GM12878 (cell line): ENCODE data around the gene DMD. TPM values are rescaled to one million over a fixed set of nuclear protein-coding genes. Genes with fewer than 3 reads are reported as not detected.

Source experiments
- ATAC-seq: fragments of 200-7000 bp; cut with Tn5 transposase; 3 replicates; pipeline ENCODE4 v1.9.1; 2020; ENCODE audit warnings: mild to moderate bottlenecking, moderate library complexity
- BruUV-seq: library from RNA; stranded (reverse); fragments of 400-500 nt; replicated peaks from 2 replicates; lab custom pipeline; 2021; lab: Mats Ljungman, UMichigan
- CTCF ChIA-PET: fragments of 300-600 bp; sonication (Branson Sonifier 250); formaldehyde crosslinking; extraction: SDS; loops from one replicate; lab custom pipeline; 2021; ENCODE audit warnings: inconsistent platforms; lab: Yijun Ruan, JAX
- POLR2A ChIA-PET: fragments of 350-600 bp; formaldehyde crosslinking; extraction: SDS; loops from one replicate; lab custom pipeline; 2021; ENCODE audit warnings: inconsistent platforms; lab: Charles Lee
- RAD21 ChIA-PET: fragments of 300-600 bp; sonication (Branson Sonifier 250); formaldehyde crosslinking; loops from one replicate; lab custom pipeline; 2023; ENCODE audit warnings: antibody characterized with exemption; ENCODE audit not compliant: unreplicated experiment; lab: Charles Lee
- SMC1A ChIA-PET: fragments of 300-600 bp; sonication (Branson Sonifier 250); formaldehyde crosslinking; loops from one replicate; lab custom pipeline; 2023; ENCODE audit not compliant: unreplicated experiment, uncharacterized antibody; lab: Charles Lee
- DNase-seq: peaks from one replicate; pipeline ENCODE4 v3.0.0-alpha.2; 2011; ENCODE audit warnings: low read depth, low spot score
- FAIRE-seq: peaks from 3 replicates; lab custom pipeline; 2011; peaks lifted over from hg19 to GRCh38; lab: Jason Lieb, UNC
- H2AFZ ChIP-seq: 2 replicates; pipeline ENCODE4 v1.6.0; 2011; ENCODE audit warnings: low read depth, low read length, control low read depth; ENCODE audit not compliant: control insufficient read depth
- H3K27ac ChIP-seq: 2 replicates; pipeline ENCODE4 v1.5.1; 2011; ENCODE audit warnings: control low read depth; ENCODE audit not compliant: control insufficient read depth, insufficient read depth
- H3K27me3 ChIP-seq, 2 experiments: replicated peaks in 1 of 2; 2 replicates each; pipeline versions ENCODE4 v1.6.0 to v1.6.1; 2011; ENCODE audit warnings: low read length in 1 of 2; ENCODE audit not compliant: control insufficient read depth in 2 of 2, insufficient read depth in 2 of 2
- H3K36me3 ChIP-seq, 2 experiments: 2 replicates each; pipeline ENCODE4 v1.5.1; 2011; ENCODE audit warnings: low read length in 1 of 2; ENCODE audit not compliant: control insufficient read depth in 2 of 2, insufficient read depth in 2 of 2
- H3K4me1 ChIP-seq: 2 replicates; pipeline ENCODE4 v1.6.1; 2011; ENCODE audit warnings: mild to moderate bottlenecking, low read length, moderate library complexity, mixed read lengths; ENCODE audit not compliant: control insufficient read depth, insufficient read depth
- H3K4me2 ChIP-seq: 2 replicates; pipeline ENCODE4 v1.6.0; 2011; ENCODE audit warnings: control low read depth; ENCODE audit not compliant: control insufficient read depth, insufficient read depth
- H3K4me3 ChIP-seq: fragments of 200-600 bp; sonication (generic); 2 replicates; pipeline ENCODE4 v1.5.1; 2016
- H3K79me2 ChIP-seq: 2 replicates; pipeline ENCODE4 v1.6.0; 2011; ENCODE audit warnings: low read length; ENCODE audit not compliant: control insufficient read depth, insufficient read depth
- H3K9ac ChIP-seq: 2 replicates; pipeline ENCODE4 v1.8.0; 2011; ENCODE audit warnings: low read length, control low read depth, mixed read lengths; ENCODE audit not compliant: control insufficient read depth, insufficient read depth
- H3K9me3 ChIP-seq: replicated peaks from 3 replicates; pipeline ENCODE4 v1.5.1; 2011; ENCODE audit warnings: mild to moderate bottlenecking, low read length; ENCODE audit not compliant: control insufficient read depth, insufficient read depth
- H4K20me1 ChIP-seq: 2 replicates; pipeline ENCODE4 v1.6.0; 2011; ENCODE audit not compliant: control insufficient read depth, insufficient read depth
- CBX5 ChIP-seq: sonication (generic); IDR thresholded peaks from 2 replicates; pipeline ENCODE4 v1.6.1; 2016; ENCODE audit warnings: low read depth, moderate library complexity, mild to moderate bottlenecking, inconsistent platforms
- CREM ChIP-seq: IDR thresholded peaks from 2 replicates; pipeline ENCODE4 v1.6.1; 2014; ENCODE audit warnings: antibody characterized with exemption, low read depth
- FOXK2 ChIP-seq: fragments of 450-650 bp; IDR thresholded peaks from 2 replicates; pipeline ENCODE4 v1.6.1; 2017; ENCODE audit warnings: mild to moderate bottlenecking, moderate library complexity
- JUNB ChIP-seq: IDR thresholded peaks from 2 replicates; pipeline ENCODE4 v1.6.1; 2016; ENCODE audit warnings: antibody characterized with exemption, mild to moderate bottlenecking
- NR2C1 ChIP-seq: fragments of 450-650 bp; IDR thresholded peaks from 2 replicates; pipeline ENCODE4 v1.6.1; 2017; ENCODE audit warnings: antibody characterized with exemption, mild to moderate bottlenecking, moderate library complexity
- POU2F2 ChIP-seq: IDR thresholded peaks from 3 replicates; pipeline ENCODE4 v1.6.1; 2011; ENCODE audit warnings: low read depth, mild to moderate bottlenecking, low read length, borderline replicate concordance
- RCOR1 ChIP-seq: conservative IDR thresholded peaks from 2 replicates; pipeline ENCODE4 v1.6.1; 2012; ENCODE audit warnings: low read depth, low read length, improper control_type of control experiment
- TBL1XR1 ChIP-seq: IDR thresholded peaks from 2 replicates; pipeline ENCODE4 v1.6.1; 2012; ENCODE audit warnings: low read depth, low read length, improper control_type of control experiment
- YBX1 ChIP-seq: fragments of 450-650 bp; IDR thresholded peaks from 2 replicates; pipeline ENCODE4 v1.6.1; 2016; ENCODE audit warnings: antibody characterized with exemption
- ZZZ3 ChIP-seq: IDR thresholded peaks from 2 replicates; pipeline ENCODE4 v1.6.1; 2011; ENCODE audit warnings: low read depth; ENCODE audit not compliant: control insufficient read depth, insufficient read length
- WGBS: methylation state at CpG from one replicate; pipeline ENCODE4 v1.1.6; 2016; ENCODE audit warnings: low lambda C conversion rate; ENCODE audit not compliant: insufficient replicate concordance, insufficient coverage; ENCODE audit errors: missing lambda C conversion rate; 5-methylcytosine and 5-hydroxymethylcytosine counted together
- in situ Hi-C: fragments of 300-500 bp; cut with MboI; formaldehyde crosslinking; loops from 9 replicates; pipeline ENCODE4 v1.14.3; 2018; ENCODE audit warnings: mixed read lengths
- intact Hi-C: fragments of 100-400 bp; cut with micrococcal nuclease; formaldehyde crosslinking; loops from one replicate; pipeline ENCODE4 v1.14.2; 2022; ENCODE audit not compliant: unreplicated experiment
- polyA plus RNA-seq, 11 experiments: library from polyadenylated mRNA; depleted of rRNA in 4 of 11; unstranded in 6 of 11; stranded (reverse) in 5 of 11; fragments of >200 nt; fragmentation: Nextera tagmentation in 4 of 11; fragmentation: Illumina TruSeq in 1 of 11; extraction: Ambion mirVana in 4 of 11; extraction: Trizol in 1 of 11; gene quantifications; 1 replicate in 1 of 11; 2 replicates in 10 of 11; pipeline versions ENCODE4 v1.2.1 to v1.2.3, GENCODE V29; 2011 to 2016; ENCODE audit warnings: inconsistent platforms in 2 of 11, missing spikeins in 2 of 11, low read depth in 1 of 11
- total RNA-seq, 4 experiments: library from RNA; depleted of rRNA in 3 of 4; stranded (reverse); fragments of >200 nt in 3 of 4; fragmentation: Illumina TruSeq in 1 of 4; extraction: Trizol in 1 of 4; gene quantifications; 2 replicates each; pipeline versions ENCODE4 v1.2.1 to v1.2.3, GENCODE V29; 2013 to 2021
- TF ChIP-seq, protein P1 (sequence below): fragments of 450-650 bp; IDR thresholded peaks from 2 replicates; pipeline ENCODE4 v1.6.1; 2017; ENCODE audit warnings: mild to moderate bottlenecking
- TF ChIP-seq, protein P2 (sequence below): fragments of 450-650 bp; IDR thresholded peaks from 2 replicates; pipeline ENCODE4 v1.6.1; 2017; ENCODE audit warnings: mild to moderate bottlenecking, moderate library complexity

The DMD gene
- total and polyA plus RNA-seq, 10 of the 15 experiments (the other 5 are each of a cell fraction or from before 2014, with no cell fraction given) = 1.4 to 24.3 (median 4.3) TPM

DNA sequence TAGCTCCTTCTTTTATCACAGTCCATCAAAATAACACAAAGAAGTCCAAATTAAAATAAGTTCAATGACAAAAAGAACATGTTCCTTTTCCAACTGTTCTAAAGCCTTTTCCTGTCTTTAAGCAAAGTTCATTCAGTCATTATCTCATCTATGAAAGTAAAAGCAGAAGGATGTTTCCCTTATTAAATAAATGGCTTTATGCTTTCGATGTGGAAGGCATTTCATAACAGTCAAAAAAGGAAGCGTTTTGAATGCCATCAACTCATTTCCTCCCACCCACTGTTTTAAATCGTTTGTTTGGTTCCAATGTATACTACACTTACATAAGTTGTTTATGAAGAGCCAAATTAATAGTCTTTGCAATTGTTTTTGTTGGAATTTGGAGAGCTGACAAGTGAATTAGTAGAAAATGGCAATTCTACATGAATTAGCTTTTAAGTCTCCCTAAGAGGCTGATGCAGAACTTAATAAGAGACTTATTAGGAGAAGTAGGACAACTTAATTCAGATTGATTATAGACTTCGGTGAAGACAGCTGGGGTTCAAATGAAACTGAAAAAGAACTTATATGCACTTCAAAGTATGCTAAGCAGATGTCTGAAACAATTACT is 1746.9 kb downstream of the DMD start:
- in situ Hi-C loops = no loop called here

More for the DNA sequence above, 1746.9 kb downstream of the DMD start:
- no TSS peak for BruUV-seq
- 2% methylated on average over 4 of the region's 4 CpGs for WGBS
- Histone ChIP-seq H3K27me3 (no peaks in the 10 kb centered on the region), H3K9me3 (no peaks in the 10 kb centered on the region), H3K9ac (no peak overlapping the region), H4K20me1 (no peaks in the 10 kb centered on the region), H3K4me2 (no peak overlapping the region), H2AFZ (no peak overlapping the region), H3K27ac (no peak overlapping the region), H3K4me3 (no peak overlapping the region), H3K79me2 (no peaks in the 10 kb centered on the region), H3K4me1 (no peaks in the 10 kb centered on the region), H3K36me3 (no peaks in the 10 kb centered on the region)
- ChIA-PET RAD21 (interaction anchor here (1.3 kb wide), 1 partner anchor 195 kb away, joined by 3 read pairs; no protein-coding TSS in a partner anchor), POLR2A (no interaction called here), SMC1A (no interaction called here), CTCF (no interaction called here)
- FAIRE-seq = no peak
- intact Hi-C loops = no loop called here
- TF ChIP-seq JUNB (no peak), NR2C1 (no peak), CREM (no peak), TBL1XR1 (no peak), POU2F2 (no peak), YBX1 (no peak), RCOR1 (no peak), CBX5 (no peak), FOXK2 (no peak), ZZZ3 (no peak)
- TF ChIP-seq, protein P1, sequence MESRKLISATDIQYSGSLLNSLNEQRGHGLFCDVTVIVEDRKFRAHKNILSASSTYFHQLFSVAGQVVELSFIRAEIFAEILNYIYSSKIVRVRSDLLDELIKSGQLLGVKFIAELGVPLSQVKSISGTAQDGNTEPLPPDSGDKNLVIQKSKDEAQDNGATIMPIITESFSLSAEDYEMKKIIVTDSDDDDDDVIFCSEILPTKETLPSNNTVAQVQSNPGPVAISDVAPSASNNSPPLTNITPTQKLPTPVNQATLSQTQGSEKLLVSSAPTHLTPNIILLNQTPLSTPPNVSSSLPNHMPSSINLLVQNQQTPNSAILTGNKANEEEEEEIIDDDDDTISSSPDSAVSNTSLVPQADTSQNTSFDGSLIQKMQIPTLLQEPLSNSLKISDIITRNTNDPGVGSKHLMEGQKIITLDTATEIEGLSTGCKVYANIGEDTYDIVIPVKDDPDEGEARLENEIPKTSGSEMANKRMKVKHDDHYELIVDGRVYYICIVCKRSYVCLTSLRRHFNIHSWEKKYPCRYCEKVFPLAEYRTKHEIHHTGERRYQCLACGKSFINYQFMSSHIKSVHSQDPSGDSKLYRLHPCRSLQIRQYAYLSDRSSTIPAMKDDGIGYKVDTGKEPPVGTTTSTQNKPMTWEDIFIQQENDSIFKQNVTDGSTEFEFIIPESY = no peak
- TF ChIP-seq, protein P2, sequence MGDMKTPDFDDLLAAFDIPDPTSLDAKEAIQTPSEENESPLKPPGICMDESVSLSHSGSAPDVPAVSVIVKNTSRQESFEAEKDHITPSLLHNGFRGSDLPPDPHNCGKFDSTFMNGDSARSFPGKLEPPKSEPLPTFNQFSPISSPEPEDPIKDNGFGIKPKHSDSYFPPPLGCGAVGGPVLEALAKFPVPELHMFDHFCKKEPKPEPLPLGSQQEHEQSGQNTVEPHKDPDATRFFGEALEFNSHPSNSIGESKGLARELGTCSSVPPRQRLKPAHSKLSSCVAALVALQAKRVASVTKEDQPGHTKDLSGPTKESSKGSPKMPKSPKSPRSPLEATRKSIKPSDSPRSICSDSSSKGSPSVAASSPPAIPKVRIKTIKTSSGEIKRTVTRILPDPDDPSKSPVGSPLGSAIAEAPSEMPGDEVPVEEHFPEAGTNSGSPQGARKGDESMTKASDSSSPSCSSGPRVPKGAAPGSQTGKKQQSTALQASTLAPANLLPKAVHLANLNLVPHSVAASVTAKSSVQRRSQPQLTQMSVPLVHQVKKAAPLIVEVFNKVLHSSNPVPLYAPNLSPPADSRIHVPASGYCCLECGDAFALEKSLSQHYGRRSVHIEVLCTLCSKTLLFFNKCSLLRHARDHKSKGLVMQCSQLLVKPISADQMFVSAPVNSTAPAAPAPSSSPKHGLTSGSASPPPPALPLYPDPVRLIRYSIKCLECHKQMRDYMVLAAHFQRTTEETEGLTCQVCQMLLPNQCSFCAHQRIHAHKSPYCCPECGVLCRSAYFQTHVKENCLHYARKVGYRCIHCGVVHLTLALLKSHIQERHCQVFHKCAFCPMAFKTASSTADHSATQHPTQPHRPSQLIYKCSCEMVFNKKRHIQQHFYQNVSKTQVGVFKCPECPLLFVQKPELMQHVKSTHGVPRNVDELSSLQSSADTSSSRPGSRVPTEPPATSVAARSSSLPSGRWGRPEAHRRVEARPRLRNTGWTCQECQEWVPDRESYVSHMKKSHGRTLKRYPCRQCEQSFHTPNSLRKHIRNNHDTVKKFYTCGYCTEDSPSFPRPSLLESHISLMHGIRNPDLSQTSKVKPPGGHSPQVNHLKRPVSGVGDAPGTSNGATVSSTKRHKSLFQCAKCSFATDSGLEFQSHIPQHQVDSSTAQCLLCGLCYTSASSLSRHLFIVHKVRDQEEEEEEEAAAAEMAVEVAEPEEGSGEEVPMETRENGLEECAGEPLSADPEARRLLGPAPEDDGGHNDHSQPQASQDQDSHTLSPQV = no peak
- no peak for ATAC-seq
- no peak for DNase-seq
